ENCODE results near the gene MND1. TPM values are rescaled to one million over a fixed set of nuclear protein-coding genes. Genes with fewer than 3 reads are reported as not detected.

The MND1 gene
- total RNA-seq, 1 donor from 2014 or later = 30.0 TPM

- TF ChIP-seq CTCF (conservative IDR thresholded peaks at IDR 0.05; ENCODE audit: low read depth, low read length) = peak; percentile 59
- no peak overlapping the region for H3K4me3 ChIP-seq (ENCODE audit: low read depth, low read length)
- DNase-seq (ENCODE audit: low read depth) = peak; percentile 2
Measured at GRCh38 chr4:153432965-153433753, 88.7 kb downstream of the MND1 start.

GRCh38 chr4:153433754-153434105 lies 89.2 kb downstream of the MND1 start:
- no peak for TF ChIP-seq CTCF (conservative IDR thresholded peaks at IDR 0.05; ENCODE audit: low read depth, low read length)
- no peak overlapping the region for H3K4me3 ChIP-seq (ENCODE audit: low read depth, low read length)
- no peak for DNase-seq (ENCODE audit: low read depth)

GRCh38 chr4:153434190-153434589 lies 89.7 kb downstream of the MND1 start:
- no peak for TF ChIP-seq CTCF (conservative IDR thresholded peaks at IDR 0.05; ENCODE audit: low read depth, low read length)
- DNase-seq (ENCODE audit: low read depth) = no peak
- no peak overlapping the region for H3K4me3 ChIP-seq (ENCODE audit: low read depth, low read length)

- TF ChIP-seq CTCF (conservative IDR thresholded peaks at IDR 0.05; ENCODE audit: low read depth, low read length) = no peak
- H3K4me3 ChIP-seq (ENCODE audit: low read depth, low read length) = no peak overlapping the region
- DNase-seq (ENCODE audit: low read depth) = no peak
Measured at GRCh38 chr4:153438916-153439756, 94.6 kb downstream of the MND1 start.

GRCh38 chr4:153439831-153440230 lies 95.3 kb downstream of the MND1 start:
- DNase-seq (ENCODE audit: low read depth) = no peak
- TF ChIP-seq CTCF (conservative IDR thresholded peaks at IDR 0.05; ENCODE audit: low read depth, low read length) = no peak
- no peak overlapping the region for H3K4me3 ChIP-seq (ENCODE audit: low read depth, low read length)

- H3K4me3 ChIP-seq (ENCODE audit: low read depth, low read length) = no peak overlapping the region
- DNase-seq (ENCODE audit: low read depth) = no peak
- TF ChIP-seq CTCF (conservative IDR thresholded peaks at IDR 0.05; ENCODE audit: low read depth, low read length) = no peak
Measured at GRCh38 chr4:153440475-153440874, 96.0 kb downstream of the MND1 start.

All from epithelial cell of proximal tubule (primary cell).